CD14-positive monocyte (primary cell): ENCODE measurements around the gene NEK7. TPM values are rescaled to one million over a fixed set of nuclear protein-coding genes. Genes with fewer than 3 reads are reported as not detected.

ENCODE experiments used
- DNase-seq, 3 donors: peaks; one replicate each; pipeline ENCODE4 v3.0.0-alpha.2; 2011 to 2022
- H2AFZ ChIP-seq: 2 replicates; pipeline ENCODE4 v1.6.0; 2012; ENCODE audit warnings: mild to moderate bottlenecking, low read depth, low read length, inconsistent platforms; ENCODE audit not compliant: insufficient read depth, poor library complexity, severe bottlenecking
- H3K27ac ChIP-seq, 2 donors: 1 replicate in 1 of 2; 2 replicates in 1 of 2; pipeline ENCODE4 v1.5.1; 2012 to 2013; ENCODE audit warnings: low read length in 2 of 2, control low read depth in 1 of 2, inconsistent platforms in 1 of 2, low read depth in 1 of 2, mild to moderate bottlenecking in 1 of 2
- H3K27me3 ChIP-seq, 2 donors: one replicate each; pipeline versions ENCODE4 v1.6.0 to v1.6.1; 2011 to 2013; ENCODE audit warnings: low read length in 2 of 2; ENCODE audit not compliant: control insufficient read depth in 2 of 2, insufficient read depth in 2 of 2
- H3K36me3 ChIP-seq, 2 donors: replicated peaks in 1 of 2; 1 replicate in 1 of 2; 2 replicates in 1 of 2; pipeline versions ENCODE4 v1.5.1 to v1.6.1; 2012 to 2013; ENCODE audit warnings: low read length in 2 of 2, control low read depth in 1 of 2, inconsistent platforms in 1 of 2, mild to moderate bottlenecking in 1 of 2; ENCODE audit not compliant: insufficient read depth in 2 of 2, control insufficient read depth in 1 of 2
- H3K4me1 ChIP-seq, 2 donors: 1 replicate in 1 of 2; 2 replicates in 1 of 2; pipeline versions ENCODE4 v1.5.1 to v1.6.1; 2012 to 2013; ENCODE audit warnings: low read length in 2 of 2, control low read depth in 1 of 2, inconsistent platforms in 1 of 2, mild to moderate bottlenecking in 1 of 2, moderate library complexity in 1 of 2; ENCODE audit not compliant: insufficient read depth in 2 of 2, control insufficient read depth in 1 of 2
- H3K4me2 ChIP-seq: replicated peaks from 2 replicates; pipeline ENCODE3; 2012; ENCODE audit warnings: low read length, moderate library complexity, mild to moderate bottlenecking; ENCODE audit not compliant: poor library complexity, severe bottlenecking; ENCODE audit errors: extremely low read depth
- H3K4me3 ChIP-seq, 3 experiments: fragments of 200-600 bp in 1 of 3; sonication (generic) in 1 of 3; replicated peaks in 1 of 3; 1 replicate in 2 of 3; 2 replicates in 1 of 3; pipeline ENCODE4 v1.5.1; 2011 to 2013; ENCODE audit warnings: low read length in 3 of 3, mild to moderate bottlenecking in 3 of 3, control low read depth in 2 of 3, low read depth in 2 of 3, inconsistent platforms in 1 of 3, moderate library complexity in 1 of 3
- H3K79me2 ChIP-seq: 2 replicates; pipeline ENCODE4 v1.6.0; 2012; ENCODE audit warnings: mild to moderate bottlenecking, control low read depth, inconsistent platforms, low read length, moderate library complexity; ENCODE audit not compliant: insufficient read depth
- H3K9ac ChIP-seq: 2 replicates; pipeline ENCODE4 v1.6.0; 2017; ENCODE audit warnings: low read length, mild to moderate bottlenecking; ENCODE audit not compliant: insufficient read depth, poor library complexity, severe bottlenecking
- H3K9me3 ChIP-seq, 2 donors: replicated peaks in 1 of 2; 1 replicate in 1 of 2; 2 replicates in 1 of 2; pipeline versions ENCODE4 v1.5.1 to v1.6.1; 2012 to 2013; ENCODE audit warnings: low read length in 2 of 2, control low read depth in 1 of 2; ENCODE audit not compliant: control insufficient read depth in 1 of 2, insufficient read depth in 1 of 2
- H4K20me1 ChIP-seq: 2 replicates; pipeline ENCODE4 v1.6.0; 2012; ENCODE audit warnings: mild to moderate bottlenecking, low read length, control low read depth, moderate library complexity; ENCODE audit not compliant: insufficient read depth
- H3K27ac Mint-ChIP-seq, 7 donors: one replicate each; pipeline ENCODE4 v1.8.0; 2020; ENCODE audit warnings: mild to moderate bottlenecking in 7 of 7, mixed read lengths in 7 of 7, moderate library complexity in 6 of 7, inconsistent platforms in 2 of 7
- H3K27me3 Mint-ChIP-seq, 3 donors: one replicate each; pipeline ENCODE4 v1.8.0; 2021 to 2022; ENCODE audit warnings: low read depth in 3 of 3, mild to moderate bottlenecking in 3 of 3, mixed read lengths in 3 of 3, moderate library complexity in 3 of 3, inconsistent platforms in 1 of 3
- H3K36me3 Mint-ChIP-seq, 2 donors: one replicate each; pipeline ENCODE4 v1.8.0; 2020; ENCODE audit warnings: mixed read lengths in 2 of 2, inconsistent platforms in 1 of 2, mild to moderate bottlenecking in 1 of 2
- H3K4me1 Mint-ChIP-seq: one replicate; pipeline ENCODE4 v1.8.0; 2020; ENCODE audit warnings: mild to moderate bottlenecking, mixed read lengths
- H3K4me3 Mint-ChIP-seq, 2 donors: one replicate each; pipeline ENCODE4 v1.8.0; 2020; ENCODE audit warnings: mild to moderate bottlenecking in 2 of 2, mixed read lengths in 2 of 2, moderate library complexity in 1 of 2
- H3K9me3 Mint-ChIP-seq, 7 donors: one replicate each; pipeline ENCODE4 v1.8.0; 2020 to 2022; ENCODE audit warnings: mixed read lengths in 7 of 7, mild to moderate bottlenecking in 6 of 7, moderate library complexity in 6 of 7, inconsistent platforms in 2 of 7
- CTCF ChIP-seq: fragments of 200-600 bp; IDR thresholded peaks from one replicate; pipeline ENCODE4 v1.8.0; 2022; ENCODE audit warnings: antibody characterized with exemption, mild to moderate bottlenecking
- WGBS: methylation state at CpG from one replicate; pipeline ENCODE4 v1.1.5; 2013; ENCODE audit warnings: missing lambda C conversion rate; ENCODE audit not compliant: insufficient coverage; 5-methylcytosine and 5-hydroxymethylcytosine counted together
- intact Hi-C, 2 donors: fragments of 100-400 bp; cut with micrococcal nuclease; formaldehyde crosslinking; loops; one replicate each; pipeline versions ENCODE4 v1.15.0 to v1.15.1; 2023
- polyA plus RNA-seq, 3 donors: library from polyadenylated mRNA; depleted of rRNA in 1 of 3; unstranded in 2 of 3; stranded (reverse) in 1 of 3; fragments of 300-500 nt in 2 of 3; fragments of >200 nt in 1 of 3; fragmentation: Illumina TruSeq in 2 of 3; gene quantifications; 1 replicate in 2 of 3; 2 replicates in 1 of 3; pipeline ENCODE4 v1.2.3, GENCODE V29; 2012 to 2021

Gene NEK7
- polyA plus RNA-seq, 3 donors, result 16.0 to 50.1 (median 46.5) TPM

- Mint-ChIP-seq H3K4me1 (no peaks in the 10 kb centered on the region), H3K36me3 (no peaks in the 10 kb centered on the region), H3K27me3 (no peaks in the 10 kb centered on the region), H3K27ac (no peak overlapping the region), H3K4me3 (no peak overlapping the region), H3K9me3 (peaks cover 0 to 6% (median 4%) of the 10 kb centered on the region in 7 donors)
- Histone ChIP-seq H3K36me3 (no peaks in the 10 kb centered on the region), H3K4me3 (no peak overlapping the region), H3K27ac (no peak overlapping the region), H3K4me1 (no peaks in the 10 kb centered on the region), H4K20me1 (no peaks in the 10 kb centered on the region), H2AFZ (no peak overlapping the region), H3K9ac (no peak overlapping the region), H3K9me3 (peaks cover 4 to 6% of the 10 kb centered on the region in 2 donors), H3K4me2 (no peak overlapping the region), H3K79me2 (no peaks in the 10 kb centered on the region), H3K27me3 (no peaks in the 10 kb centered on the region)
- no peak for TF ChIP-seq CTCF
- intact Hi-C loops, result no loop called here
- DNase-seq, result no peak
- no CpG with 5 or more reads among the region's 1 CpG for WGBS
Measured at GRCh38 chr1:198370996-198371395, 214.2 kb downstream of the NEK7 start.

Other genes with a start within 250 kb of the NEK7 start
- not detected for gene LHX9, start 239.6 kb upstream of the NEK7 start, polyA plus RNA-seq